Lower leg skin (tissue), 3 donors: ENCODE results near the gene ELK1.

Experiments
- POLR2A ChIP-seq, 2 donors: fragments of 450-650 bp; IDR thresholded peaks; one replicate each; pipeline ENCODE4 v1.6.1; 2016 to 2017; ENCODE audit warnings: antibody characterized with exemption in 2 of 2, mild to moderate bottlenecking in 1 of 2, moderate library complexity in 1 of 2
- TF ChIP-seq, protein P1 (sequence below), 3 donors: fragments of 450-650 bp; IDR thresholded peaks; one replicate each; pipeline ENCODE4 v1.5.1; 2016; ENCODE audit warnings: antibody characterized with exemption in 3 of 3, mild to moderate bottlenecking in 3 of 3, moderate library complexity in 2 of 3

DNA sequence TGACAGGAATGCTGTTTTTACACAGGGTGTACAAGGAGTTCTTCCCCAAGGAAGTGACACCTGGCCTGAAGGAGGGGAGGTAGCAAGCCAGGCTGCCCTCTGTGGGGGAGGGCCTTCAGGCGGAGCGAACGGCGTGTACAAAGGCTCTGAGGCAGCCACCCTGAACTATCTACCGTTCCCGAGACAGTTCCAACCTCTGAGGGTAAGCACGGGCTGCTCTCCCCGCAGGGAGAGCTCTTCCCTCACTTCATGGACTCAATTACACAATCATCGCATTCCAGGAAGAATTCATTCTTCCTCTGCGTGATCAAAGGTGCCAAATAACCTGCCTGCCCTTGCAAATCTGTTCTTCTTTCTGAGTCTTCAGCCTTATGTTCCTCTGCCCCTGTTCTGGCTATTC, 4.8 kb downstream of the ELK1 start:
- TF ChIP-seq, protein P1, sequence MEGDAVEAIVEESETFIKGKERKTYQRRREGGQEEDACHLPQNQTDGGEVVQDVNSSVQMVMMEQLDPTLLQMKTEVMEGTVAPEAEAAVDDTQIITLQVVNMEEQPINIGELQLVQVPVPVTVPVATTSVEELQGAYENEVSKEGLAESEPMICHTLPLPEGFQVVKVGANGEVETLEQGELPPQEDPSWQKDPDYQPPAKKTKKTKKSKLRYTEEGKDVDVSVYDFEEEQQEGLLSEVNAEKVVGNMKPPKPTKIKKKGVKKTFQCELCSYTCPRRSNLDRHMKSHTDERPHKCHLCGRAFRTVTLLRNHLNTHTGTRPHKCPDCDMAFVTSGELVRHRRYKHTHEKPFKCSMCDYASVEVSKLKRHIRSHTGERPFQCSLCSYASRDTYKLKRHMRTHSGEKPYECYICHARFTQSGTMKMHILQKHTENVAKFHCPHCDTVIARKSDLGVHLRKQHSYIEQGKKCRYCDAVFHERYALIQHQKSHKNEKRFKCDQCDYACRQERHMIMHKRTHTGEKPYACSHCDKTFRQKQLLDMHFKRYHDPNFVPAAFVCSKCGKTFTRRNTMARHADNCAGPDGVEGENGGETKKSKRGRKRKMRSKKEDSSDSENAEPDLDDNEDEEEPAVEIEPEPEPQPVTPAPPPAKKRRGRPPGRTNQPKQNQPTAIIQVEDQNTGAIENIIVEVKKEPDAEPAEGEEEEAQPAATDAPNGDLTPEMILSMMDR (IDR thresholded peaks at IDR 0.05) = no peak
- no peak for TF ChIP-seq POLR2A (IDR thresholded peaks at IDR 0.05)
